Iris pigment epithelial cell (primary cell): ENCODE data around the gene ITGBL1.

ENCODE experiments used
- DNase-seq: peaks from one replicate; pipeline ENCODE4 v3.0.0-alpha.2; 2011; ENCODE audit warnings: low read depth

The ITGBL1 gene

GRCh38 chr13:101627556-101627943 lies 175.1 kb downstream of the ITGBL1 start:
- peak; percentile 31 for DNase-seq

GRCh38 chr13:101628900-101629299 lies 176.4 kb downstream of the ITGBL1 start:
- no peak for DNase-seq

GRCh38 chr13:101631395-101631794 lies 178.9 kb downstream of the ITGBL1 start:
- no peak for DNase-seq

- DNase-seq, result no peak
These were observed 181.7 kb downstream of the ITGBL1 start for GRCh38 chr13:101634142-101634541.

GRCh38 chr13:101639711-101640110 lies 187.2 kb downstream of the ITGBL1 start:
- no peak for DNase-seq

GRCh38 chr13:101640788-101641400 lies 188.4 kb downstream of the ITGBL1 start:
- DNase-seq, result peak; percentile 91

- DNase-seq, result no peak
These were observed 193.4 kb downstream of the ITGBL1 start for GRCh38 chr13:101645871-101646270.

GRCh38 chr13:101647760-101648159 lies 195.3 kb downstream of the ITGBL1 start:
- no peak for DNase-seq

GRCh38 chr13:101648766-101649487 lies 196.5 kb downstream of the ITGBL1 start:
- DNase-seq, result peak; percentile 27

- DNase-seq, result peak; percentile 97
These were observed 197.1 kb downstream of the ITGBL1 start for GRCh38 chr13:101649488-101650126.

- peak; percentile 73 for DNase-seq
These were observed 202.4 kb downstream of the ITGBL1 start for GRCh38 chr13:101654883-101655282.

GRCh38 chr13:101655435-101655834 lies 203.0 kb downstream of the ITGBL1 start:
- DNase-seq, result no peak

GRCh38 chr13:101660711-101661110 lies 208.2 kb downstream of the ITGBL1 start:
- DNase-seq, result no peak

- DNase-seq, result no peak
These were observed 209.4 kb downstream of the ITGBL1 start for GRCh38 chr13:101661839-101662238.

GRCh38 chr13:101673360-101674105 lies 221.1 kb downstream of the ITGBL1 start:
- DNase-seq, result peak; percentile 46

- peak; percentile 59 for DNase-seq
These were observed 229.4 kb downstream of the ITGBL1 start for GRCh38 chr13:101681834-101682233.

- DNase-seq, result no peak
These were observed 233.5 kb downstream of the ITGBL1 start for GRCh38 chr13:101686003-101686402.

GRCh38 chr13:101690871-101691270 lies 238.4 kb downstream of the ITGBL1 start:
- DNase-seq, result no peak

GRCh38 chr13:101691341-101691860 lies 238.9 kb downstream of the ITGBL1 start:
- no peak for DNase-seq

- DNase-seq, result no peak
These were observed 243.5 kb downstream of the ITGBL1 start for GRCh38 chr13:101695870-101696516.

- no peak for DNase-seq
These were observed 245.3 kb downstream of the ITGBL1 start for GRCh38 chr13:101697745-101698144.

- DNase-seq, result peak; percentile 58
These were observed 245.9 kb downstream of the ITGBL1 start for GRCh38 chr13:101698400-101698799.
